GM12875 (cell line): ENCODE results near the gene HS3ST3A1.

Experiments used
- H3K4me3 ChIP-seq: one replicate; pipeline ENCODE4 v1.5.1; 2011; ENCODE audit warnings: low read depth, low read length, control low read depth
- TF ChIP-seq, protein P1 (sequence below): IDR thresholded peaks from 2 replicates; pipeline ENCODE4 v1.5.1; 2011; ENCODE audit warnings: low read depth, mild to moderate bottlenecking, control low read depth, inconsistent platforms, low read length, moderate library complexity, borderline replicate concordance; ENCODE audit not compliant: insufficient read depth

HS3ST3A1 gene

GRCh38 chr17:13598353-13599167, 3.2 kb downstream of the HS3ST3A1 start:
- TF ChIP-seq, protein P1, sequence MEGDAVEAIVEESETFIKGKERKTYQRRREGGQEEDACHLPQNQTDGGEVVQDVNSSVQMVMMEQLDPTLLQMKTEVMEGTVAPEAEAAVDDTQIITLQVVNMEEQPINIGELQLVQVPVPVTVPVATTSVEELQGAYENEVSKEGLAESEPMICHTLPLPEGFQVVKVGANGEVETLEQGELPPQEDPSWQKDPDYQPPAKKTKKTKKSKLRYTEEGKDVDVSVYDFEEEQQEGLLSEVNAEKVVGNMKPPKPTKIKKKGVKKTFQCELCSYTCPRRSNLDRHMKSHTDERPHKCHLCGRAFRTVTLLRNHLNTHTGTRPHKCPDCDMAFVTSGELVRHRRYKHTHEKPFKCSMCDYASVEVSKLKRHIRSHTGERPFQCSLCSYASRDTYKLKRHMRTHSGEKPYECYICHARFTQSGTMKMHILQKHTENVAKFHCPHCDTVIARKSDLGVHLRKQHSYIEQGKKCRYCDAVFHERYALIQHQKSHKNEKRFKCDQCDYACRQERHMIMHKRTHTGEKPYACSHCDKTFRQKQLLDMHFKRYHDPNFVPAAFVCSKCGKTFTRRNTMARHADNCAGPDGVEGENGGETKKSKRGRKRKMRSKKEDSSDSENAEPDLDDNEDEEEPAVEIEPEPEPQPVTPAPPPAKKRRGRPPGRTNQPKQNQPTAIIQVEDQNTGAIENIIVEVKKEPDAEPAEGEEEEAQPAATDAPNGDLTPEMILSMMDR, result no peak
- H3K4me3 ChIP-seq, result no peak overlapping the region

GRCh38 chr17:13597723-13598347, 3.9 kb downstream of the HS3ST3A1 start:
- H3K4me3 ChIP-seq, result no peak overlapping the region
- TF ChIP-seq, protein P1, result peak; percentile 49; the same call in 1 of the 2 replicates

DNA sequence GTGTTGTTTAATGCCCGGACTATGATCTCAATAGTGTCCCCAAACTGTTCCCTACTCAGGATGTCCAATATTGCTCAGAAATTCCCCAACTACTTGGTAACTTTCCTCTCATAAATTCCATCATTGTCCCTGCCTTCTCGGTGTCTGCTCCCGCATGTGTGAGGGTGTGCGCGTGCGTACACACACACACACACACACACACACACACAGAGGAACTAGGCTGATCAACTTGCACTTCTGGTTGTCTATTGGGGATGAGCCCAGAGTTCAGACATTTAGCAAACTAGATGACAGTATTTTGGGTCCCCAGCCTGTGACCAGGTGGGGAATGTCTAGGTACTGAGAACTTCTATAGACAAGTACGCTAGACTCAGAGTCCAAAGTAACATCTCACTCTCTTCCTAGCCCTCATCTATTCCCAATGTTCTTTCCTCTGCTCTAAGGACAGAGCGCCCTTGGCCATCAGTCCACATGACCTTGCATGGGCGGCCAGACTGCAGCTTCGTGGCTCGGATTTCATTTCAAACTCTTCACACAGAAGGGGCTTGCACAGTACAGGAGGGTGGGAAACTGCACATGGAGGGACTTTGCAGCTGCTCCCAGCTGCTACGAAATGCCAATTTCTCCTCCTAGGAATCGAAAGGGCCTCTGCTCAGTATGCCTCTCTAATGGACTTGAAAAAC, 5.3 kb downstream of the HS3ST3A1 start:
- no peak overlapping the region for H3K4me3 ChIP-seq
- TF ChIP-seq, protein P1, result no peak

GRCh38 chr17:13595599-13595899, 6.2 kb downstream of the HS3ST3A1 start:
- no peak overlapping the region for H3K4me3 ChIP-seq
- TF ChIP-seq, protein P1, result no peak

DNA sequence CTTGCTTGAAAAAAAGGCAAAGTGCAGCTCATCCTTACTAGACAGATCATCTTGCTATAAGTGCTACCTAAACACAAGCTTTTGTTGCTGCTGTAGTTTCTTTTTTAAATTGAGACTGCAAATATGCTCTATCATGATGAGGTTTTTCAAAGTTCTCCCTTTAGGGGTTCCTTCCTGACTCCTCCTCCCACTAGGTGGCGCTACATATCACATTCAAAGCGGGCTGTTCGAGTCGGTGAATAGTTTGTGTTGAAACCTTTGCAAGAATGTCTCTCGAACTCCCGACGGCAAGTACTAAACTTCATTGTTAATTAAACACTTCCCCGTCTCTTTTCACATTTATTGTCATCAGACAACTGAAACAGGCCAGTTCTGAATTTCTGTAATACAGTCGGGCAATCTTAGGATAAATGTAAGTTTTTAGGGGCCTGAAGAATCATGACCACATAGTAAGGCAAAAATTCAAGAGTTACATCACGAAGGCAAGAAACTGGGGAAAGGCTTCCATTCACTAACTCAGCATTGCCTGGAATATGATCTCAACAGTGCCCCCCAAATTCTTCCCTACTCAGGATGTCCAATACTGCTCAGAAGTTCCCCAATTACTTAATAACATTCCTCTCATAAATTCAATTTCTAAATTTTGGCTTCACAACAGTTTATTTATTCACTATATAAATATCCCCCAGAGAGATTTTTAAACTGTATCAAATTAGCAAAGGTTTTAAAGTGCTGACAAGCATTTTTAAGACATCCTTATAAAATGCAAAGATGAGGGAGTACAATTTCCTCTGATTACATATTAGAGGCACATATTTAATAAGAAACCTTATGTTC, 6.7 kb downstream of the HS3ST3A1 start:
- no peak overlapping the region for H3K4me3 ChIP-seq
- TF ChIP-seq, protein P1, result peak; percentile 68

DNA sequence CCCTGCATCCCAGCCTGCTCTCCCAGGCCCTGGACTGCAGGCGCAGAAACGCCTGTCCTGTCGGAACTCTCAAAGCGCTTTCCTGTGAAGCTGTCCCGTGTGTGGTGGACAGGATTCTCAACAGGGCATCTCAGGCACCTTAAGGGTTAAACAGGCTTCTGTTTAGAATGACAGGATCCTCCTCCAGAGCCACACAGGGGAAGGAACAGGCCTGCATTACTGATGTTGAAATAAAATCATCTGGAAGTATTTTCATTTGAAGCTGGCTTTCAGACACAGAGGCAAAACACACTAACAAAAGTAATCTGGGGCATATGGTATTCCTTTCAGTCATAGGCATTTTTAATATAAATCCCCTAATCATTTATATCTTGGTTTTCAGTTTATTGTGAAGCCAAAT, 7.4 kb downstream of the HS3ST3A1 start:
- no peak overlapping the region for H3K4me3 ChIP-seq
- TF ChIP-seq, protein P1, result no peak
